GM19395 (cell line): ENCODE measurements around the gene MICU1.
"Not testable (repeated sequence)": the region's sequence is repeated elsewhere in the genome, so short reads cannot be mapped to it uniquely, and the experiment has no call there.

Experiments
- ATAC-seq: cut with Tn5 transposase; IDR thresholded peaks from one replicate; pipeline ENCODE4 v1.9.1; 2021; ENCODE audit warnings: mild to moderate bottlenecking, moderate library complexity; ENCODE audit not compliant: unreplicated experiment

Gene MICU1

GRCh38 chr10:72506474-72506873 is 119.4 kb downstream of the MICU1 start:
- ATAC-seq = no peak

GRCh38 chr10:72505435-72505834 is 120.4 kb downstream of the MICU1 start:
- no peak for ATAC-seq

GRCh38 chr10:72503694-72504438 is 122.0 kb downstream of the MICU1 start:
- no peak for ATAC-seq

- ATAC-seq = no peak
Observed at GRCh38 chr10:72503241-72503640, 122.6 kb downstream of the MICU1 start.

DNA sequence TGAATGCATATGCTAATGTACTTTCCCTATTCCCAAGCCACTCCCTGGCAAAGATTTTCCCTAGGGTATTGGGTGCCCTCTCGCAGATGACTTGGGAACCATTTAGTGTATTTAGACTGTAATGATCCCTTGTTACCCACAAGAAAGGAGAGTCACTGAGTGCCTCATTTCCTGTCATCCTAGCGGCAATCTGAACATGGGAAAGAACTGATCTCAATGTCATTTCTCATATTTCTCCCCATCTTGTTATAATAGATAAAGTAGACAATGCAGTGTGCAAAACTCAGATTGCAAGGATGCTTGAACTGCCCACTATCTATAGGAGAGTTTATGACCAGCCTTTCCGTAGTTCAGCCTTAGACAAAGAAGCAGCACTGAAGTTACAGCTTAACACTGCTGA is 123.3 kb downstream of the MICU1 start:
- no peak for ATAC-seq

GRCh38 chr10:72499701-72500100 is 126.2 kb downstream of the MICU1 start:
- no peak for ATAC-seq

- no peak for ATAC-seq
Observed at GRCh38 chr10:72490951-72491350, 134.9 kb downstream of the MICU1 start.

- no peak for ATAC-seq
Observed at GRCh38 chr10:72487521-72487920, 138.4 kb downstream of the MICU1 start.

DNA sequence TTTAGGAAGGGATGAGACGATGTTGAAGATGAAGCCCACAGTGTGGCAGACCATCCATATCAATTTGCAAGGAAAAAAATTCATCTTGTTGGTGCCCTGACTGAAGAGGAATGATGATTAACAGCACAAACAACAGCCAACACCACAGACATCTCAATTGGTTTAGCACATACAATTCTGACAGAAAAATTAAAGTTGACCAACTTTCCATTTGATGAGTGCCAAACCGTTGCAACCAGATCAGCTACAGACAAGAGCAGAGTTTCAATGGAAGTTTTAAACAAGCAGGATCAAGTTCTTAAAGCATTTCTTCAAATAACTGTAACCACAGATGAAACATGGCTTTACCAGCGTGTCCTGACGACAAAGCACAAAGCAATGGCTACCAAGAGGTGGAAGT is 138.8 kb downstream of the MICU1 start:
- ATAC-seq = no peak

GRCh38 chr10:72485701-72486100 is 140.2 kb downstream of the MICU1 start:
- ATAC-seq = no peak

DNA sequence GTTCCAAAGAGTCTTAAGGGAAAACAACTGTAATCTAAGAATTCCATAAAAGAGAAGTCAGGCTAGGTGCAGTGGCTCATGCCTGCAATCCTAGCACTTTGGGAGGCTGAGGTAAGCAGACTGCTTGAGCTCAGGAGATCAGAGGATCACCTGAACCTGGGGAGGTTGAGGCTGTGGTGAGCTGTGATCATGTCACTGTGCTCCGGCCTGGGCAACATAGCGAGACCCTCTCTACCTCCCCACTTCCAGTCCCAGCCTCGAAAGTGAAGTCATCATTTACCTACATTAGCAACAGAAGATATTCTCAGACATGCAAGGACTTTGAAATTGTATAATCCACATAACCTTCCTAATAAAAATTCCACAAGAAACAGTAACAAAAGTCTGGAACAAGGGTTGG is 141.4 kb downstream of the MICU1 start:
- no peak for ATAC-seq

GRCh38 chr10:72483471-72483870 is 142.4 kb downstream of the MICU1 start:
- ATAC-seq = no peak

DNA sequence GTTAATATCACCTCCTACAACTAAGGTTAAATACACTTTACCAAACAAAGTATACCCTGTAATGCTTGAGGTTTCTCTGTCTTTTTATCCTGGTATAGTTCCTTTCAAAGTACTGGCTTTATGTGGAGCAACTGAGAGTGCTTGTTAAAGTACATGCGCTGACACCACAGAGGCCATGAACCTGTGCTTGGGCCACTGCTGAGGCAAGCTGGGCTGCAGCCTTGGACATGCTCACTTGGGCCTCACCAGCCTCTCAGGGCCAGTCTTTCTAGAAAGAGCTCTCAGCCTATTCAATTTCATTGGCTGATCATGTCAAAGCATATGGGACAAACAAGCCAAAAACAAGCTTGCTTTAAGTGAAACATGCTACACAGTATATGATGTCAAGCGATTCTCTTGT is 145.0 kb downstream of the MICU1 start:
- ATAC-seq = no peak

- no peak for ATAC-seq
Observed at GRCh38 chr10:72477463-72477862, 148.4 kb downstream of the MICU1 start.

DNA sequence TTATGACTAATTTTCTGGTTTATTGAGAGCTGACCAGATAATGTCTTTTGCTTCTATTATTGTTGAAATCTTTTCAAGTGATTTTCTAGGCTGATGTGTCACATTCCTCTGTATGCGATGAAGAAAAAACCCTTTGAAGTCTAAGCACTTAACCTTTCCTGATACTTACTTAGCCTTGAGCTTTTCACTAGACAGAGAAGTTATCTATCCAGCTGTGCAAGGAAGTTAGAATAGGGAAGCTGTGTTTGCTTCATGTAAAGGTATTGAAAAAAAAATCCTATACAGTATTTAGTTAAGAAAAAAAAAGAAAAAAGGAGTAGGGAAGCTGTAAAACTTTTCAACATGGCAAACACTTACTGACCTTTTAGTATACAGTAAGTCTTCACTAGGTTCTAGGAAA is 153.6 kb downstream of the MICU1 start:
- no peak for ATAC-seq

- no peak for ATAC-seq
Observed at GRCh38 chr10:72470666-72471065, 155.2 kb downstream of the MICU1 start.

DNA sequence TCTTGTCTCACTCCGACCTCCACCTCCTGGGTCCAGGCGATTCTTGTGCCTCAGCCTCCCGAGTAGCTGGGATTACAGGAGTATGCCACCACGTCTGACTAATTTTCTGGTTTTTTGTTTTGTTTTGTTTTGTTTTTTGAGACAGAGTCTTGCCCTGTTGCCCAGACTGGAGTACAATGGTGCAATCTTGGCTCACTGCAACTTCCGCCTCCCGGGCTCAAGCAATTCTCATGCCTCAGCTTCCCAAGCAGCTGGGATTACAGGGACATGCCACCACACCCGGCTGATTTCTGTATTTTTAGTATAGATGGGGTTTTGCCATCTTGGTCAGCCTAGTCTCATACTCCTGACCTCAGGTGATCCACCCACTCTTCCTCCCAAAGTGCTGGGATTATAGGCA is 158.8 kb downstream of the MICU1 start:
- not testable (repeated sequence) for ATAC-seq

GRCh38 chr10:72466018-72466417 is 159.9 kb downstream of the MICU1 start:
- no peak for ATAC-seq

DNA sequence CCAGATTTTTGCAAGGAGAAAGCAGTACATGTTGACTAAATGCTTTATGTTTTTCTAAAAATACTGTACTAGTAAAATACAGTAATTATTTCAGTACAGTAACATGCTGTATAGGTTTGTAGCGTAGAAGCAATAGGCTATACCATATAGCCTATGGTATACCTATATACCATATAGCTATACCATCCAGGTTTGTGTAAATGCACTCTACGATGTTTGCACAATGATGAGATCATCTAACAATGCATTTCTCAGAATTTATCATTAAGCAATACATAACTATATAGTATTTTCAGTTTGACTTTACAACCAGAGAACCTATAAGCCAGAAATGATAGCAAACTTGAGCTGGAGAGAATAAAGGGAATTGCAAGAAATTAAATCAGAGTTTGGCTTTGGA is 161.4 kb downstream of the MICU1 start:
- ATAC-seq = no peak

DNA sequence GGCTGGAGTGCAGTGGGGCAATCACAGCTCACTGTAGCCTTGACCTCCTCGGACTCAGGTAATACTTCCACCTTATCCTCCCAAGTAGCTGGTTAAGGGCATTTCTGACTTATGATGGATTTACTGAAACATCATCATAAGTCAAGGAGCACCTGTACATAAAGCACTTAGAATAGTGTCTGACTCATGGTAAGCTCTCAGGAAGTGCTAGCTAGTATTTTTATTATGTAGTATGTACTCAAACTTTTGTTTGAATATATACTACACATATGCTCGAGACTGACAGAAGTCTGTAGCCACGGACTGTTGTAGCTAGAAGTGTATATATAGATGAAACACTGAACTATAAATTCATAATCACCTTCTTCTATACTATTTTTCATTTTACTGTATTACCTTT is 163.6 kb downstream of the MICU1 start:
- no peak for ATAC-seq

DNA sequence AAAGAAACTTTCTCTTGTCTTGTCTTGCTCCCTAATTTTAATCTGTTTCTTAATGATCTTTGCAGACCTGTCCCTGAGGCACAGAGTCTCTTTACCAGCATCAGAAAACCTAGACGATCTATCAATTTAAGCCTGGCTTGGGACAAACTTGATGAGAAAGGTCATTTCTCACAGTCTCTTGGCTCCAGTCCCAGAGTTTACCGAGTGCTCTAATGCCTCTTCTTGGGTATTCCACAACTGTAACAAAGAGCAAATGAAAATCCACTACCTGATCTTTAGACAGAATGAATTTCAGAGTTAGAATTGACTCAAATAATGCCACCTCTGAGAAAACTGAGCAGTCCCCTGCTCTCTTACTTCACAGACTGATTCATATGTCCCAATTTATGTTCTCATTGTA is 164.8 kb downstream of the MICU1 start:
- ATAC-seq = no peak

DNA sequence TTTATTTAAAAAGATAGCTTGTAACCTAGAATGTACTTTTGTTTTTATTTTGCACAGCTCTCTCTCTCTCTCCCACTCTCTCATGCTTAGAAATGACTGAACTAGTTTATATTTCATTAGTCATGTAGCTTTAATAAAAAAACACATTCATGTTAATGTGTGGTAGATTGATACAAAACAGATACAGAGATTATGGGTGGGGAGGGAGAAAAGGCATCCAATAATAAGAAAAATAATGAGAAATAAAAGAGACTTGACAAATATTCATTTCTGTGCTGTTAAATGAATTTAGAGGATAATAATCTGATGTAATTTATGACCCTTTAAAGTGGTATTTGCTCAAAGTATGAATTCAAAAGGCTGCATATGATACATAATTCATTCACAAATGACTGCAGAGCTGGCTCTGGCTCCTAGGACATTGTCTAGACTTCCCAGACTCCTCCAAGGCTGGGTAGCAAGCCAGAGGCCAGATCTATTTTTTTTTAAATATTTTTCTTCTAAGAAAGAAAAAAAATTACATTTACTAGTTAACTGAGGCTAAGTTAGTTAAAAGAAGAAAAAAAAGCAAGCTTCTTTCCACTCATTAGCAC is 165.5 kb downstream of the MICU1 start:
- no peak for ATAC-seq

GRCh38 chr10:72459301-72459700 is 166.6 kb downstream of the MICU1 start:
- no peak for ATAC-seq
